NCI-H1694 (cell line): ENCODE measurements around the gene VENTX.

Experiments
- DNase-seq: peaks from one replicate; lab custom pipeline; 2025; lab: John Stamatoyannopoulos, UW

Gene VENTX

GRCh38 chr10:133271521-133272300, 34.1 kb downstream of the VENTX start:
- no peak for DNase-seq

- no peak for DNase-seq
Measured at GRCh38 chr10:133272301-133272963, 34.8 kb downstream of the VENTX start.

- no peak for DNase-seq
Measured at GRCh38 chr10:133272964-133273420, 35.3 kb downstream of the VENTX start.

- DNase-seq: no peak
Measured at GRCh38 chr10:133273534-133274143, 36.0 kb downstream of the VENTX start.

- DNase-seq: no peak
Measured at GRCh38 chr10:133274751-133275683, 37.4 kb downstream of the VENTX start.

- no peak for DNase-seq
Measured at GRCh38 chr10:133275684-133276092, 38.0 kb downstream of the VENTX start.

GRCh38 chr10:133276100-133276434, 38.4 kb downstream of the VENTX start:
- DNase-seq: no peak

GRCh38 chr10:133276435-133277201, 39.0 kb downstream of the VENTX start, which contains the start of gene ADAM8:
Gene ADAM8 (minus strand): TSS chr10:133276868. CDS start chr10:133276817, 51 bp downstream.
- DNase-seq: no peak

- no peak for DNase-seq
Measured at GRCh38 chr10:133277277-133277992, 39.8 kb downstream of the VENTX start.

- no peak for DNase-seq
Measured at GRCh38 chr10:133277993-133278576, 40.4 kb downstream of the VENTX start.

GRCh38 chr10:133278577-133279265, 41.1 kb downstream of the VENTX start:
- DNase-seq: no peak

- no peak for DNase-seq
Measured at GRCh38 chr10:133279326-133280226, 41.9 kb downstream of the VENTX start.

GRCh38 chr10:133280391-133281059, 42.9 kb downstream of the VENTX start:
- DNase-seq: no peak

GRCh38 chr10:133281084-133281483, 43.4 kb downstream of the VENTX start:
- no peak for DNase-seq

GRCh38 chr10:133281628-133282372, 44.1 kb downstream of the VENTX start:
- DNase-seq: no peak

GRCh38 chr10:133282846-133283390, 45.3 kb downstream of the VENTX start:
- DNase-seq: no peak

GRCh38 chr10:133283931-133284330, 46.3 kb downstream of the VENTX start:
- no peak for DNase-seq
